ENCODE measurements around the gene GPX8. TPM values are rescaled to one million over a fixed set of nuclear protein-coding genes. Genes with fewer than 3 reads are reported as not detected.
A peak's percentile ranks its signal among the peaks of the same experiment; 100 is the strongest.

The GPX8 gene
- total and polyA plus RNA-seq, 3 donors from 2014 or later, result 8.2 to 13.9 (median 12.3) TPM

- intact Hi-C loops (cut with DNase I; ENCODE audit: low total_unique reads), result no loop called here
- no peak for DNase-seq
- Histone ChIP-seq H3K27me3 (no peaks in the 10 kb centered on the region), H3K27ac (no peak overlapping the region), H3K4me3 (no peak overlapping the region), H3K9me3 (no peaks in the 10 kb centered on the region), H3K36me3 (ENCODE audit: low read depth, missing control alignments) (no peaks in the 10 kb centered on the region), H3K4me1 (peaks cover 7% of the 10 kb centered on the region)
- 33% methylated on average over 2 of the region's 2 CpGs for WGBS, 2 donors
- TF ChIP-seq POLR2A (IDR thresholded peaks at IDR 0.05), result no peak
These were observed 11.5 kb downstream of the GPX8 start for GRCh38 chr5:55171471-55171870.

GRCh38 chr5:55172051-55172899 lies 12.3 kb downstream of the GPX8 start:
- intact Hi-C loops (cut with DNase I; ENCODE audit: low total_unique reads), result no loop called here
- no peaks in the 10 kb centered on the region for H3K27me3 ChIP-seq
- H3K36me3 ChIP-seq (ENCODE audit: low read depth, missing control alignments), result no peaks in the 10 kb centered on the region
- peak; percentile 73 to 84 (median 79) for TF ChIP-seq CTCF (IDR thresholded peaks at IDR 0.05)
- TF ChIP-seq POLR2A (IDR thresholded peaks at IDR 0.05), result no peak
- WGBS, 2 donors, result 3 to 6% methylated on average over 15 of the region's 15 CpGs
- peaks cover 7% of the 10 kb centered on the region for H3K4me1 ChIP-seq
- H3K27ac ChIP-seq, result no peak overlapping the region
- peak; percentile 67 for DNase-seq
- no peaks in the 10 kb centered on the region for H3K9me3 ChIP-seq
- peak overlapping the region in 1 of 2 donors; percentile 59 for H3K4me3 ChIP-seq

- H3K27ac ChIP-seq, result no peak within 1 kb of the TSS
- TF ChIP-seq CTCF (IDR thresholded peaks at IDR 0.05) (no peak), POLR2A (IDR thresholded peaks at IDR 0.05) (no peak)
- WGBS, 2 donors, result 1% methylated on average over 28 to 63 of the region's 69 CpGs
- H3K4me1 ChIP-seq, result peaks cover 7% of the 10 kb centered on the region
- no peaks in the 10 kb centered on the region for H3K27me3 ChIP-seq
- DNase-seq, result peak; percentile 85
- peak within 1 kb of the TSS; percentile 29 to 59 for H3K4me3 ChIP-seq
- intact Hi-C loops (cut with DNase I; ENCODE audit: low total_unique reads), result no loop called here
- H3K36me3 ChIP-seq (ENCODE audit: low read depth, missing control alignments), result no peaks in the 10 kb centered on the region
- H3K9me3 ChIP-seq, result no peaks in the 10 kb centered on the region
These were observed 13.1 kb downstream of the GPX8 start, which contains the start of gene CDC20B for GRCh38 chr5:55172937-55173686. CDC20B (minus strand) TSS chr5:55173177; CDS start chr5:55173000, 177 bp downstream.

DNA sequence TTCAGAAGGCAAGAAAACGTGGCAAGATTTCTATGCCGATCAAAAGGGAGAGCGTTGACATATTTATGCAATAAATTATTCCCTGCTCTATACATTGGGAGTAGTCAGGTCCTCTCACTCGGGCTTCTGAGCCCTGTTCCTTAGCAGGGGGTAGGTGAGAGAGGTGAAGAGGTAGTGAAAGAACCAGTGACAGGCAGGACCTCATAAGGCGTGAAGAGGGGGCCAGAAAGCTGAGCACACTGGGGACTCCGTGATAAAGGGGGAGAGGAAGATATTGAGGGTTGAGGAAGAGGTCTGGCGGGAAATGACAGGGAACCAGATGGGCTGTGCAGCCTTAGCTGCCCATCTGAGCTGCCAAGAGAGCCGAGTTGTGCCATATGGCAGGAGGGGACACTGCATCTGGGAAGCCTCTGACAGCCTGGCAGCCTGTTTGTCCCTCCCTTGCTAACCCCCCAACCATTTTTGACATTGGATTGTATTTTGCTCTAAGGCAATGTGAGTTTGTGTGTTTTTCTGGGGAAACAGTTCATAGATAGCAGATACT lies 13.8 kb downstream of the GPX8 start:
- no peak for DNase-seq
- TF ChIP-seq CTCF (IDR thresholded peaks at IDR 0.05) (no peak), POLR2A (IDR thresholded peaks at IDR 0.05) (no peak)
- intact Hi-C loops (cut with DNase I; ENCODE audit: low total_unique reads), result no loop called here
- WGBS, 2 donors, result 7 to 10% methylated on average over 8 of the region's 8 CpGs
- H3K36me3 ChIP-seq (ENCODE audit: low read depth, missing control alignments), result no peaks in the 10 kb centered on the region
- peak overlapping the region; percentile 29 to 59 for H3K4me3 ChIP-seq
- H3K27ac ChIP-seq, result no peak overlapping the region
- no peaks in the 10 kb centered on the region for H3K9me3 ChIP-seq
- no peaks in the 10 kb centered on the region for H3K27me3 ChIP-seq
- peaks cover 7% of the 10 kb centered on the region for H3K4me1 ChIP-seq

DNA sequence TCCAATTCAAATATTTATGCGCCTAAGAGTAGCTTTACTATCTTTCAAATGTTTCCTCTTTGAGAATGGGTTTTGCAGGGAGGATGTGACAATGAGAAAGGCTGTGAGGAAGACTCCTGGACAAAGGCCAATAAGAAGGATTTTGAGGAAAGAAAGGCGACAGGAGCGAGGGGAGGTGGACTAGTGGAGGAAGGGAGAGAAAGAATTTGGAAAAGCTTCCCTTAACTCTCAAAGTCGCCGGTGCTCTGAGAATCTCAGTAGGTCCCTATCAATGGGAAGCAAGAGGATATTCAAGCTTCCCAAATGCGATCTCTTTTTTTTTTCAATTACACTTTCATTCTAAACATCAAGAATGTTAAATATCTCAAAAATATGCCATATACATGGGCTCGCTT lies 15.8 kb downstream of the GPX8 start:
- H3K27ac ChIP-seq, result no peak overlapping the region
- H3K4me3 ChIP-seq, result peak overlapping the region; percentile 15 to 27
- no peaks in the 10 kb centered on the region for H3K27me3 ChIP-seq
- peaks cover 7% of the 10 kb centered on the region for H3K4me1 ChIP-seq
- TF ChIP-seq CTCF (IDR thresholded peaks at IDR 0.05), result no peak
- H3K36me3 ChIP-seq (ENCODE audit: low read depth, missing control alignments), result no peaks in the 10 kb centered on the region
- DNase-seq, result no peak
- H3K9me3 ChIP-seq, result no peaks in the 10 kb centered on the region
- intact Hi-C loops (cut with DNase I; ENCODE audit: low total_unique reads), result no loop called here
- 16 to 21% methylated on average over 7 of the region's 7 CpGs for WGBS, 2 donors
